Thyroid gland (tissue), 4 donors: ENCODE results near the gene MIDN. TPM values are rescaled to one million over a fixed set of nuclear protein-coding genes. Genes with fewer than 3 reads are reported as not detected.

Experiments used
- DNase-seq, 2 donors: peaks; one replicate each; pipeline ENCODE4 v3.0.0-alpha.2; 2019
- H3K27ac ChIP-seq, 3 donors: fragments of 200-600 bp; sonication (generic); 1 replicate in 2 of 3; 2 replicates in 1 of 3; pipeline ENCODE4 v1.5.1; 2016 to 2019; ENCODE audit warnings: mild to moderate bottlenecking in 1 of 3, moderate library complexity in 1 of 3
- H3K27me3 ChIP-seq: fragments of 200-600 bp; sonication (generic); one replicate; pipeline ENCODE4 v1.5.1; 2019
- H3K36me3 ChIP-seq, 2 donors: fragments of 200-600 bp; sonication (generic); one replicate each; pipeline ENCODE4 v1.5.1; 2016 to 2019
- H3K4me1 ChIP-seq, 2 donors: fragments of 200-600 bp; sonication (generic); one replicate each; pipeline ENCODE4 v1.5.1; 2017 to 2019
- H3K4me3 ChIP-seq, 3 donors: fragments of 200-600 bp; sonication (generic); replicated peaks in 1 of 3; 1 replicate in 2 of 3; 2 replicates in 1 of 3; pipeline ENCODE4 v1.5.1; 2016; ENCODE audit warnings: mild to moderate bottlenecking in 1 of 3
- H3K9me3 ChIP-seq: fragments of 200-600 bp; sonication (generic); one replicate; pipeline ENCODE4 v1.5.1; 2017
- POLR2A ChIP-seq, 2 donors: fragments of 450-650 bp; IDR thresholded peaks; one replicate each; pipeline ENCODE4 v1.6.1; 2017; ENCODE audit warnings: antibody characterized with exemption in 2 of 2, mild to moderate bottlenecking in 2 of 2, moderate library complexity in 1 of 2
- WGBS, 2 donors: methylation state at CpG; one replicate each; pipeline ENCODE4 v1.1.5; 2017; 5-methylcytosine and 5-hydroxymethylcytosine counted together
- intact Hi-C: fragments of 100-400 bp; cut with DNase I; formaldehyde crosslinking; loops from one replicate; pipeline ENCODE4 v1.15.1; 2023
- total RNA-seq, 4 donors: library from RNA; depleted of rRNA; stranded (reverse); fragments of >200 nt; gene quantifications; one replicate each; pipeline ENCODE4 v1.2.3, GENCODE V29; 2016
- TF ChIP-seq, protein P1 (sequence below), 6 experiments: fragments of 200-600 bp in 3 of 6; fragments of 450-650 bp in 3 of 6; sonication (generic) in 3 of 6; IDR thresholded peaks; one replicate each; pipeline ENCODE4 v1.5.1; 2016 to 2019; ENCODE audit warnings: antibody characterized with exemption in 6 of 6, mild to moderate bottlenecking in 2 of 6, inconsistent platforms in 1 of 6, moderate library complexity in 1 of 6

Gene MIDN
- total RNA-seq, 4 donors from 2014 or later, result 16.2 to 89.2 (median 17.9) TPM

- H3K4me1 ChIP-seq, result peaks cover 21 to 40% of the 10 kb centered on the region in 2 donors
- peaks cover 35 to 36% of the 10 kb centered on the region in 2 donors for H3K36me3 ChIP-seq
- 86 to 95% methylated on average over 20 to 35 of the region's 37 CpGs for WGBS, 2 donors
- intact Hi-C loops, result no loop called here
- no peak for TF ChIP-seq POLR2A (IDR thresholded peaks at IDR 0.05)
- TF ChIP-seq, protein P1, sequence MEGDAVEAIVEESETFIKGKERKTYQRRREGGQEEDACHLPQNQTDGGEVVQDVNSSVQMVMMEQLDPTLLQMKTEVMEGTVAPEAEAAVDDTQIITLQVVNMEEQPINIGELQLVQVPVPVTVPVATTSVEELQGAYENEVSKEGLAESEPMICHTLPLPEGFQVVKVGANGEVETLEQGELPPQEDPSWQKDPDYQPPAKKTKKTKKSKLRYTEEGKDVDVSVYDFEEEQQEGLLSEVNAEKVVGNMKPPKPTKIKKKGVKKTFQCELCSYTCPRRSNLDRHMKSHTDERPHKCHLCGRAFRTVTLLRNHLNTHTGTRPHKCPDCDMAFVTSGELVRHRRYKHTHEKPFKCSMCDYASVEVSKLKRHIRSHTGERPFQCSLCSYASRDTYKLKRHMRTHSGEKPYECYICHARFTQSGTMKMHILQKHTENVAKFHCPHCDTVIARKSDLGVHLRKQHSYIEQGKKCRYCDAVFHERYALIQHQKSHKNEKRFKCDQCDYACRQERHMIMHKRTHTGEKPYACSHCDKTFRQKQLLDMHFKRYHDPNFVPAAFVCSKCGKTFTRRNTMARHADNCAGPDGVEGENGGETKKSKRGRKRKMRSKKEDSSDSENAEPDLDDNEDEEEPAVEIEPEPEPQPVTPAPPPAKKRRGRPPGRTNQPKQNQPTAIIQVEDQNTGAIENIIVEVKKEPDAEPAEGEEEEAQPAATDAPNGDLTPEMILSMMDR (IDR thresholded peaks at IDR 0.05), result no peak
- H3K9me3 ChIP-seq, result no peaks in the 10 kb centered on the region
- H3K27me3 ChIP-seq, result no peaks in the 10 kb centered on the region
- H3K27ac ChIP-seq, result peak overlapping the region in 2 of 3 donors; percentile 28 to 39
- no peak overlapping the region for H3K4me3 ChIP-seq
- no peak for DNase-seq
These were observed 29.4 kb upstream of the MIDN start for GRCh38 chr19:1218751-1219567.

DNA sequence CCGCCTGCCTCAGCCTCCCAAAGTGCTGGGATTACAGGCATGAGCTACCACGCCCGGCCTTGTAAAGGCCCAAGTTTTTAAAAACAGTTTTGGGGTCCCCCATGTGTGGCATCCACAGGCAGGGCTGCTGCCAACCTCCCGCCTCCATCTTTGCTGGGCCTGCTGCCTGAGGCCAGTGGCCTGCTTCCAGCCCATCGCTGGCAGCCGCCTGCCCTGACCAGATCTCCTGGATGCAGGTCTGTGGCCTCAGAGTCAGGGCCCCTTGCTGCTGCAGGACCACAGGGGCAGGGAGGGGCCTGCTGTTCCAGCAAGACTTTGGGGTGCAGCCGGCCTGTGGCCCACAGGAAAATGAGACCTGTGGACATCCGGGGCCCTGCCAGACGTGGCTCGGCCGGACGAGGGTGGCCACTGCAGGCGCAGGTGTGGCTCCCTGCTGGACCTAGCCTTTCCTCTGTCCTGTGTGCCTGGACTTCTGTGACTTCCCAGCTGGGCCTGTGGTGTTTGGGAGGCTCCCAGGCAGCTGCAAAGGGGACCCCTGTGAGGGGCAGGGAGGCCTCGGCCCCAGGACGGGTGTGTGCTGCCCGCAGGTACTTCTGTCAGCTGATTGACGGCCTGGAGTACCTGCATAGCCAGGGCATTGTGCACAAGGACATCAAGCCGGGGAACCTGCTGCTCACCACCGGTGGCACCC is 28.5 kb upstream of the MIDN start:
- H3K4me1 ChIP-seq, result peaks cover 12 to 30% of the 10 kb centered on the region in 2 donors
- no peaks in the 10 kb centered on the region for H3K9me3 ChIP-seq
- TF ChIP-seq, protein P1 (IDR thresholded peaks at IDR 0.05), result no peak
- intact Hi-C loops, result no loop called here
- no peak overlapping the region for H3K27ac ChIP-seq
- 91 to 94% methylated on average over 10 to 16 of the region's 19 CpGs for WGBS, 2 donors
- DNase-seq, result no peak
- peaks cover 40 to 43% of the 10 kb centered on the region in 2 donors for H3K36me3 ChIP-seq
- no peak overlapping the region for H3K4me3 ChIP-seq
- no peaks in the 10 kb centered on the region for H3K27me3 ChIP-seq

GRCh38 chr19:1220477-1220930 is 27.9 kb upstream of the MIDN start:
- no peak overlapping the region for H3K4me3 ChIP-seq
- no peaks in the 10 kb centered on the region for H3K9me3 ChIP-seq
- H3K4me1 ChIP-seq, result peaks cover 6 to 24% of the 10 kb centered on the region in 2 donors
- peaks cover 40 to 43% of the 10 kb centered on the region in 2 donors for H3K36me3 ChIP-seq
- 92 to 100% methylated on average over 2 to 7 of the region's 33 CpGs for WGBS, 2 donors
- DNase-seq, result no peak
- H3K27ac ChIP-seq, result no peak overlapping the region
- TF ChIP-seq, protein P1 (IDR thresholded peaks at IDR 0.05), result no peak
- no peak for TF ChIP-seq POLR2A (IDR thresholded peaks at IDR 0.05)
- no peaks in the 10 kb centered on the region for H3K27me3 ChIP-seq
- intact Hi-C loops, result no loop called here

DNA sequence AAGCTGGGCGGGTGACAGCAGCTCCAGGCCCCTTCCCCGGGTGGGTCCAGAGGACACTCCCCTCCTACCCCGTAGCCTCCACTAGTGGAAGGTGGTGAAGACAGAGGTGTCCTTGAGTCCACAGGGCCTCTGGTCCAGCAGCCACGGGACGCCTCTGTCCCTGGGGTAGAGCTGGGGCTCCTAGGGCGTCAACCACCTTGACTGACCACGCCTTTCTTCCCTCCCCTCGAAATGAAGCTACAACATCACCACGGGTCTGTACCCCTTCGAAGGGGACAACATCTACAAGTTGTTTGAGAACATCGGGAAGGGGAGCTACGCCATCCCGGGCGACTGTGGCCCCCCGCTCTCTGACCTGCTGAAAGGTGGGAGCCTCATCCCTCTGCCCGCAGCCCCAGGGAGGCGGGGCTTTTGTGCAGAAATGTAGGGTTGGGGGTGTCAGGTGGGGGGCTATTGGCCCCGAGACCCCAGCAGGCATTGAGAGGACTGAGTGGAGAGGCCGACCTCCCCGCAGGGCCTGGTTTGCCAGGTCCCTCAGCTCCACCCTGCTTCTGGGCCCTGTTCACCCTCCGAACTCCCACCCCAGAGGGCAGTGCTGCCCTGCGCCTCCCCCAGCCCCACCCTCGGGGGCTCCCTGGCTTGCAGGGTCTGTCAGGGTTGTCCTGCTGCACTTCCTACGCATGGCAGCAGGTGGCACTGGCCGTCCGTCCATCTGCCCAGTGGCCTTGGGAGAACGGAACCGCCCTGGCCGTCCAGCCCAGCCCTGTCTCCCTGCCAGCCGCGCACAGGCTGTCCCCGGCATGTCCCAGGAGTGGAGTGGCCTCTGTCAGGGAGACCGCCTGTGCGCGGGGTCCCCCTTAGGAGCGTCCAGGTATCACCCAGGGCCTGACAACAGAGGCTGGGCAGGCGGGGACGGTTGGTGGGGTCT is 27.1 kb upstream of the MIDN start:
- no peak overlapping the region for H3K4me3 ChIP-seq
- H3K27me3 ChIP-seq, result no peaks in the 10 kb centered on the region
- TF ChIP-seq POLR2A (IDR thresholded peaks at IDR 0.05), result no peak
- TF ChIP-seq, protein P1 (IDR thresholded peaks at IDR 0.05), result peak in 5 of 6 experiments; percentile 18 to 55 (median 25)
- intact Hi-C loops, result no loop called here
- no peak overlapping the region for H3K27ac ChIP-seq
- WGBS, 2 donors, result 78 to 89% methylated on average over 18 to 35 of the region's 38 CpGs
- peak; percentile 30 to 44 for DNase-seq
- no peaks in the 10 kb centered on the region for H3K9me3 ChIP-seq
- H3K36me3 ChIP-seq, result peaks cover 40 to 49% of the 10 kb centered on the region in 2 donors
- peaks cover 0 to 17% of the 10 kb centered on the region in 2 donors for H3K4me1 ChIP-seq
